ENCODE data around the gene PPP1R37.

The PPP1R37 gene

DNA sequence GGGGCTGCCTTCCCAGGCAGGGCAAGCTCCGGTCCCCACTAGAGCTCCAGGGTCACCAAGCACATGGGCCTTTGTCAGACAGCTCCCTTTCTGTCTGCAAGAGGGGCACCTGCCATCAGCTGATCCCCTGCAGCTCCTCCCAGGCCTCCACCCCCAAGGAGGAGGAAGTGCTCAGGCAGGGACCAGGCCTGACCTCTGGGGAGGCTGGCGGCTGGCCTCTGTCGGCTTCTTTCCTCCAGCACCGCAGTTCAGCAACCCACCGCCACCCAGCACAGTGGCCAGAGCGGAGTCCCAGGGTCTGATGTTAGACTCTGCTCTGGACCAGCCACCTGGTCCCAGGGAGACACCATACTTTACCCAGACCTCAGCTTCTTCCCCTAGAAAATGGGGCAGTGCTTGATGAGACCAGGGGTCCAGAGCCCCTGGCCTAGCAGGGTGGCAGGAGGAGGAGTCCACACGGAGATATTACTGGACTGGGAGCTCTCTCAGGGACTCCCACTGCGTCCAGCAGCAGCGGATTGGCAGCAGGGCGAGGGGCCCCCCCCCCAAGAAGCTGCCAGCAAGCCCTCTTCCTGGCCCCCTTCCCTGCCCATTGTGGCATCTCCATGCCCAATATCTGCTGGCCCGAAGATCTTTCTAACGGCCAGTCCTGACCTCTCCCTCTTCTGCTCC lies 43.7 kb downstream of the PPP1R37 start:
- no peak for FAIRE-seq

DNA sequence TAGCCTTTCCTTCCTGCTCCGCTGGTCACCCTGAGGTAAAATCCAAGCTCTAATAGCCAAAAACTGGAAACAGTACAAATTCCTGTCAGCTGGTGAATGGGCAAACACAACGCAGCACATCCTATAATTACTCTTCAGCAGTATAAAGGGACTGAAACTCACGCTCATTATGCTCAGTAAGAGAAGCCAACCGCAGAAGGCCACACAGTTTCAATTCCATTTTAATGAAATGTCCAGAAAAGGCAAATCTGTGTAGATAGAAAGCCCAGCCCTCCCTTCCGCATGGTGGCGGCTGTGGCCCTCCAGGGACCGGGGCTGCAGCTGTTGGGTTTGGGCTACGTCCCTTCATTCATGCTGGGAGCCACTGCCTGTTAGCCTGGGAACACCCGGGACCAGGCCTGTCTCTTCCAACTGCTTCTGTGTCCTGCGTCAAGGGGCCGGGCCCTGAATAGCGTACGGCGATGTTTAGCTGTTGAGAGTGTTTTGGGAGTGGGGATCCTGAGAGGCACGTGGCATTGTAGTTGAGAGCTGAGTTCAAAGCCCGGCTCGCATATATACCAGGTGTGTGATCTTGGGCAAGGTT lies 44.3 kb downstream of the PPP1R37 start:
- no peak for FAIRE-seq
- TF ChIP-seq POLR2A (IDR thresholded peaks at IDR 0.05; ENCODE audit: low read depth, low read length): no peak
- DNase-seq (ENCODE audit: insufficient read length, low spot score): no peak

More for the DNA sequence above, 43.7 kb downstream of the PPP1R37 start:
- DNase-seq (ENCODE audit: insufficient read length, low spot score): no peak
- no peak for TF ChIP-seq POLR2A (IDR thresholded peaks at IDR 0.05; ENCODE audit: low read depth, low read length)

DNA sequence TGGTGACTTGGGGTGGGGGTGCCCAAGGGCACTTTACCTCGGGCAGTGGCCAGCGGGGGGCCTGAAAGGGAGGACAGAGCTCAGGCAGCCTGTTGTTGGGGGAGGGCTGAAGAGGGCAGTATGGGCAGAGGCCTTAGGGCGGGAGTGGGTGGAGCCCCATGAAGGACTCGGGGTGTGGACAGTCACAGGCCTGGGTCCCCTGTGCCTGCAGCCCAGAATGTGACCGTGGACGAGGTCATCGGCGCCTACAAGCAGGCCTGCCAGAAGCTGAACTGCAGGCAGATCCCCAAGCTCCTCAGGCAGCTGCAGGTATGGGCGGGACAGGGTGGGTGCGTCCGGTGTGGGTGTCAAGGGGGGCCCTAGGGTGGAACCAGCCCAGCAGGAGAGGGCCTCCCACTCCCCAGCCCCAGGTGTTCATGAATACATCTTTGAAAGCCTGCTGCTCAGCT lies 45.3 kb downstream of the PPP1R37 start:
- TF ChIP-seq POLR2A (IDR thresholded peaks at IDR 0.05; ENCODE audit: low read depth, low read length): no peak
- peak; percentile 23 for DNase-seq (ENCODE audit: insufficient read length, low spot score)
- no peak for FAIRE-seq

DNA sequence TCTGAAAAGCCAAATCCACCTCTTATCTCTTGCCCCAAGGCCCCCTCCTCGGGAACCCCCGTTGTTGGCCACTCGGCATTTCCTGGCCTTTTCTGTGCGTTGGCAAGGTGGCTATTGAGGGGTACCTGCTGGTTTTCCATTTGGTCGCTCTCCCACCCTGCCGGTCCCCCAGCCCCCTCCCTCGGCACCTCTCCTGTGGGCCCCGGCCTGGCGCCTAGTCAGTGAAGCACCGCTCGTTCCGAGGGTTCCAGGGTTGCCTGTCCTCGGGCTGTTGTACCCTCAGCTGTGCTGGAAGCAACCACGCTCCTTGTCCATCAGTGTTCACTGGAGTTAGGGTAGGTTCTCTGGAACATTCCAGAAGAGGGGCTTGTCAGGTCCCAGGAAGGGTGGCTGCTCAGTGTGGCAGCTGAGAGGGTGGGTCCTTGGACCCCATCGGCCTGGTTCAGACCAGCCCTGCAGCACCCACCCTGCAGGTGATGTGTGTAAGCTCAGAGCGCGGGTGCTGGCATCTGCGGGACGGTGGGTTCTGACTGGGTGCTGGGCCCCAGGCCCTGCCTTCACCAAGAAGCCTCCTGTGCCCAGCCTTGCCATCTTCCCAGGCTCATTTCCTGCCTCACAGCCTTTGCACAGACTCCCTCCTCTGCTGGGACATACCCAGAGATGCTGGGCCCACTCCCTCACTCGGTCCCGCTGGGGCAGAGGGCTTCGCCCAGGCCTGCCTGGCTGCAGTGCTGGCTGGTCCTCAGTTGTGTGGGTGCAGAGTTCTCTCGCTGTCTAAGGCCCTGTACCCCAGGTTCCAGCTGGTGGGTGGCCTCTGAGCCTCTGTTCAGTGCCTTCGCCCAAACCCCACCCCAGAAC lies 46.5 kb downstream of the PPP1R37 start:
- FAIRE-seq (no peak), DNase-seq (ENCODE audit: insufficient read length, low spot score) (no peak)
- no peak for TF ChIP-seq POLR2A (IDR thresholded peaks at IDR 0.05; ENCODE audit: low read depth, low read length)

DNA sequence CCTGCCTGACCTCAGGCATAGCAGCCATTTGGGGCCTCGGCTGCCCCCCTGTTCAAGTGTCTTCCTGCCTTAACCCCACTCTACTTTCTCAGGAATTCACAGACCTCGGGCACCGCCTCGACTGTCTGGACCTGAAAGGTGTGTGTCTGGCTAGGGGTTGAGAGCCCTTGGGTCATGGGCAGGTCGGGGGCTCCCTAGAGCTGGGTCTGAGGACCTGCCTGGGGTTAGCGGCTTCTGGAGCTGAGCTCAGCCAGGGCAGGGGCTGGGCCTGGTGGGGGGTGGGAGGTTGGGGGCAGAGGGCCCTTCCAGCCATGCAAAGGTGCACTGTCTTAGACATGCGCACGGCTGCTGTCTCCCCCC lies 47.1 kb downstream of the PPP1R37 start:
- no peak for FAIRE-seq
- no peak for DNase-seq (ENCODE audit: insufficient read length, low spot score)
- no peak for TF ChIP-seq POLR2A (IDR thresholded peaks at IDR 0.05; ENCODE audit: low read depth, low read length)

DNA sequence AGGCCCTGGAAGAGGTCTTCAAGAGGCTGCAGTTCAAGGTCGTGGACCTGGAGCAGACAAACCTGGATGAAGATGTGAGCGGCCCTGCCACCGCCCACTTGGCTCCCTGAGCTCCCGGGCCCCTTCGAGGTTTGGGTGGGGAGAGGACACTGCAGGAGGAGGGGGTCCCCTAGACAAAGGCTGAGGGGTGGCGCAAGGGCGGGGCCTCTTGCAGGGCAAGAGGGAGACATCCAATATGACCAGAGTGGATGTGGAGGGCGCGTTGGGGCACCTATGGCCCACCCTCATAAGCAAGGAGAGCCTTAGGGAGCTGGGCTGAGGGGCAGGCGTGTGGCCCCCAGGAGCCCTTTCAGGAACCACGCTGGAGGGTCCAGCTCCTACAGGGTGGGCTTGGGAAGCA lies 47.6 kb downstream of the PPP1R37 start:
- DNase-seq (ENCODE audit: insufficient read length, low spot score) (no peak), FAIRE-seq (no peak)
- no peak for TF ChIP-seq POLR2A (IDR thresholded peaks at IDR 0.05; ENCODE audit: low read depth, low read length)

DNA sequence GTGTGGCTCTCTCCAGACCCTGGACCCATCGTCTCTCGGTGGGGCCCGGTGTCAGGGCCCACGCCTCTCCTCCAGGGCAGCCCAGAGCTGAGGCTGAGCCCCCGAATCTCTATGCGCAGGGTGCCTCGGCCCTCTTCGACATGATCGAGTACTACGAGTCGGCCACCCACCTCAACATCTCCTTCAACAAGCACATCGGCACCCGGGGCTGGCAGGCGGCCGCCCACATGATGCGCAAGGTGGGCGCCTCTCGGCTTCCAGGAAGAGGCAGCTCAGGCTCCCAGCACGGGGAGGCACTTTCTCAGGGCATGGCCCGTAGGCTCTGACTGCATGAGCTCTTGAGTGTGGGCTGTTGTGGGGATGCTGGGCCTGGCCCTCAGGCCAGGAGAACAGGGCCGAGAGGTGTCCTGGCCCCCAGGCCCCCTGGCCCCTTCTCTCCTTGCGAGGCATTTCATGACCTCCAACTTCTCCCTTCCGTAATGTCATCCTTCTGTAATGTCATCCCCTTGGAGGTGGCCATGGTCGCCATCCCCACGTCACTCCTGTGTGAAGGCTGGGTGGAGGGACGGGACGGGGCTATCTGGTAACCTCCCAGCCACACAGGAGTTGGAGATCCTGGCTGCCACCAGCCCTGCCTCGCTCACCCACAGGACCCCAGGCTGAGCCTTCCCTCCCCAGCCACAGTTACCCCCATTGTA lies 48.4 kb downstream of the PPP1R37 start:
- no peak for DNase-seq (ENCODE audit: insufficient read length, low spot score)
- no peak for FAIRE-seq
- no peak for TF ChIP-seq POLR2A (IDR thresholded peaks at IDR 0.05; ENCODE audit: low read depth, low read length)

DNA sequence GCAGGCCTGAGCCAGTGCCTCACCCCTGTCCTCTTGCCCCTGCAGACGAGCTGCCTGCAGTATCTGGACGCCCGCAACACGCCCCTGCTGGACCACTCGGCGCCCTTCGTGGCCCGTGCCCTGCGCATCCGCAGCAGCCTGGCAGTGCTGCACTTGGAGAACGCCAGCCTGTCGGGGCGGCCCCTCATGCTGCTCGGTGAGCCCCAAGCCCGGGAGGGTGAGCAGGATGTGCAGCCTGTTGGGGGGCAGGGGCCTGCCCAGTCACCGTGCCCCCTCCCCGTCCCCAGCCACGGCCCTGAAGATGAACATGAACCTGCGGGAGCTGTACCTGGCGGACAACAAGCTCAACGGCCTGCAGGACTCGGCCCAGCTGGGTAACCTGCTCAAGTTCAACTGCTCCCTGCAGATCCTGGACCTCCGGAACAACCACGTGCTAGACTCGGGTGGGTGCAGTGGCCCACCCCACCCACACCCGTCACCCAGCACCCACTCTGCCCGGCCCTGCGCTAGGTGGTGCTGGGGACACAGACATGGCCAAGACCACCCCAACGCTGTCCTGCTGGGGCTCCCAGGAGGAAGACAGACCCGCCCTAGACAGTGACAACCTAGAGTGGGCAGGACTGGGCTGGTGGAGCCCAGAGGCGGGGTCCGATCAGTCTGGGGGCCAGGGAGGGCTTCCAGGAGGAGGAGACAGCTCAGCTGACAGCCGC lies 49.2 kb downstream of the PPP1R37 start:
- DNase-seq (ENCODE audit: insufficient read length, low spot score): no peak
- no peak for TF ChIP-seq POLR2A (IDR thresholded peaks at IDR 0.05; ENCODE audit: low read depth, low read length)
- FAIRE-seq: no peak

DNA sequence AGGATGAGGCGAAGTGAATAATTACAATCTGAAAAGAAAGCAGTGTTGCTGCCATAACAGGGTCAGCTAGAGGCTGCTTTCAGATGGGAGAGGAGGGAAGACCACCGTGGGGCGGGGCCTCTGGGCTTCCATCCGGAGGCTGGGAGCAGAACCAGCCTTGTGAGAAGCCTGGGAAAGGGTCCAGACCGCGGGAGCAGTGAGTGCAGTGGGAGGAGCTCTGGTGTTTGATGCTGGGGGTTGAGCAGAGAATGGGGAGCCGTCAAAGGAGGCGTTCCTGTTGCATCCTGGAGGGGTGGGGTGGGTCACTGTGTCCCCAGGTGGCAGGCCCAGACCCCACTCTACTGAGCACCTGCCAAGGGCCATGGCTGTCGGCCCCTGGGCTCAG lies 49.7 kb downstream of the PPP1R37 start:
- DNase-seq (ENCODE audit: insufficient read length, low spot score): no peak
- TF ChIP-seq POLR2A (IDR thresholded peaks at IDR 0.05; ENCODE audit: low read depth, low read length): no peak
- FAIRE-seq: no peak

DNA sequence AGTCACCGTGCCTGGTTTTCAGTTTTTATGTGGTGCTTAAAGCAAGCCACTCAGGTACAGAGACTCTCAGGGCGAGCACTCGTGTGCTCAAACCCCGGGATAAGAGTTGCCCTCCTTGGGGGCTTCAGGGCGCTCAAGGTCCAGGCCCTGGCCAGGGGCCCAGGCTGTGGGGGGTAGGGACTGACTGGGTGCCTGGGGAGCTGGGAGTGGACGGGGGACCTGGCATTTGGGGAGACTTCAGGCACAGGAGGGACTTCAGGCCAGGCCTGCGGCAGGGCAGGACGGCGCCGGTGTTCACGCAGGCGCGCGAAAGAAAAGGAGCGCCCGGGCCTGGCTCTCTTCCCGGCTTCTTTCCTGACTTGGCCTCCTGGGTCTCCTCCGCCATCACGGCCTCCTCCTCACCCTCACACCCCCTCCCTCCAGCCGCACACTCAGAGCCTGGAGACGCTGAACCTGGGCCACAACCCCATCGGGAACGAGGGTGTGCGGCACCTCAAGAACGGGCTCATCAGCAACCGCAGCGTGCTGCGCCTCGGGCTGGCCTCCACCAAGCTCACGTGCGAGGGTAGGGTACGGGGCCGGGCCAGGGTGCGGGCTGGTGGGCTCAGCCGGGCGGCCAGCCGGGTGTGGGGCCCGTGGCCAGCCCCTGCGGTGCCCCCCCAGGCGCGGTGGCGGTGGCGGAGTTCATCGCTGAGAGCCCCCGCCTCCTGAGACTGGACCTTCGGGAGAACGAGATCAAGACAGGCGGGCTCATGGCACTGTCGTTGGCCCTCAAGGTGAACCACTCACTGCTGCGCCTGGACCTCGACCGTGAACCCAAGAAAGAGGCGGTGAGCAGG lies 51.7 kb downstream of the PPP1R37 start:
- no peak for TF ChIP-seq POLR2A (IDR thresholded peaks at IDR 0.05; ENCODE audit: low read depth, low read length)
- no peak for DNase-seq (ENCODE audit: insufficient read length, low spot score)
- no peak for FAIRE-seq

DNA sequence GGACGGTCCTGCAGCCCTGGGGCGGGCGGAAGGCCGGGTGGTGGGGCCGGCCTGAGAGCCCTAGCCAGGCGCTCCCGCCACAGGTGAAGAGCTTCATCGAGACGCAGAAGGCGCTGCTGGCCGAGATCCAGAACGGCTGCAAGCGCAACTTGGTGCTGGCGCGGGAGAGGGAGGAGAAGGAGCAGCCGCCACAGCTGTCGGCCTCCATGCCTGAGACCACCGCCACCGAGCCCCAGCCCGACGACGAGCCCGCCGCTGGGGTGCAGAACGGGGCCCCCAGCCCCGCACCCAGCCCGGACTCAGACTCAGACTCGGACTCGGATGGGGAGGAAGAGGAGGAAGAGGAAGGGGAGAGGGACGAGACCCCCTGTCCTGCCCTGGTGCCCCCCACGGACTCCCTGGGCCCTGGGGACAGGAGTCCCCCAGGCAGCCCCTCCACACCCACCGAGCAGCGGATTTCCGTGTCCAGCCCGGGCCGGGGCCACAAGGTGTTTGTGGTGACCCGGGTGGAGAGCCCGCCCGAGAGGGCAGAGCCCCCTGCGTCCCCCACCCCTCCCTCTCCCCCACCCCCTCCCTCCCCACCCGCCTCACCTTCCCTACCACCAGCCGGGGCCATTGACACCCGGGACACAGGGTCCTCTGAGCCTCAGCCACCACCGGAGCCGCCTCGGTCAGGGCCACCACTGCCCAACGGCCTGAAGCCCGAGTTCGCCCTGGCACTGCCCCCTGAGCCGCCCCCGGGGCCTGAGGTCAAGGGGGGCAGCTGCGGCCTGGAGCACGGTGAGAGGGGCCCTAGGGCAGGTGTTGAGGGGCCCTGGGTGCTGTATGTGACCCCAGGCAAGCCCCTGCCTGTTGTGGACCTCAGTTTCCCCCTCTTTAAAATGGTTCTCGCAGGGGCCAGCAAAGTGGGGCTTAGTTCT lies 52.6 kb downstream of the PPP1R37 start:
- no peak for TF ChIP-seq POLR2A (IDR thresholded peaks at IDR 0.05; ENCODE audit: low read depth, low read length)
- FAIRE-seq: no peak
- DNase-seq (ENCODE audit: insufficient read length, low spot score): no peak

DNA sequence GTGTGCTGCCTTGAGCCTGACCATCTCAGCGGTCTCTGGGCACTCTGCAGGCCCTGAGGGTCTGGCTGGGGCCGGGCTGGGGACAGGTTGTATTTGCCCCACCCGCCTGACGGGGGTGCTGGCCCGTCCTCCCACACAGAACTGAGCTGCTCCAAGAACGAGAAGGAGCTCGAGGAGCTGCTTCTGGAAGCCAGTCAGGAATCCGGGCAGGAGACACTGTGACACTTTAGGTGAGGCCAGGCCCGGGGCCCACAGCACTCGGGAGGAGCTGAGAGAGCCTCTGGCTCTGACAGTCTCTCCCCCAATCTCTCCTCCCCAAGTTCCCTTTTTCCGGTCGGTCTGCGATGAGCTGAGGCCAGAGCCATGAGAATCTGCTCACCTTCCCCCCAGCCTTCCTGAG lies 53.3 kb downstream of the PPP1R37 start:
- no peak for DNase-seq (ENCODE audit: insufficient read length, low spot score)
- FAIRE-seq: no peak

More for the DNA sequence above, 53.3 kb downstream of the PPP1R37 start:
- no peak for TF ChIP-seq POLR2A (IDR thresholded peaks at IDR 0.05; ENCODE audit: low read depth, low read length)

Data from H54 (cell line).